ENCODE measurements around the gene GSTP1.

The GSTP1 gene

GRCh38 chr11:67572747-67573419 lies 10.7 kb upstream of the GSTP1 start:
- Histone ChIP-seq H3K4me3 (ENCODE audit: low read depth, low read length) (no peak overlapping the region), H3K36me3 (replicated peaks) (no peaks in the 10 kb centered on the region), H3K27ac (no peak overlapping the region), H3K27me3 (replicated peaks) (no peaks in the 10 kb centered on the region)
- DNase-seq: peak; percentile 45
- in situ Hi-C loops (cut with HindIII; ENCODE audit: low pct_ligation_motif_present, low sequenced_read_pairs): no loop called here
- TF ChIP-seq CTCF (IDR thresholded peaks at IDR 0.05; ENCODE audit: low read depth, low read length, missing control alignments): peak; percentile 85

GRCh38 chr11:67574938-67575337 lies 8.7 kb upstream of the GSTP1 start:
- in situ Hi-C loops (cut with HindIII; ENCODE audit: low pct_ligation_motif_present, low sequenced_read_pairs): no loop called here

GRCh38 chr11:67576735-67577475 lies 6.7 kb upstream of the GSTP1 start:
- H3K4me3 ChIP-seq (ENCODE audit: low read depth, low read length): no peak overlapping the region
- DNase-seq: no peak
- H3K27me3 ChIP-seq (replicated peaks): no peaks in the 10 kb centered on the region
- in situ Hi-C loops (cut with HindIII; ENCODE audit: low pct_ligation_motif_present, low sequenced_read_pairs): no loop called here
- H3K27ac ChIP-seq: no peak overlapping the region
- TF ChIP-seq CTCF (IDR thresholded peaks at IDR 0.05; ENCODE audit: low read depth, low read length, missing control alignments): peak; percentile 2
- H3K36me3 ChIP-seq (replicated peaks): no peaks in the 10 kb centered on the region

More at GRCh38 chr11:67574938-67575337, 8.7 kb upstream of the GSTP1 start:
- H3K27me3 ChIP-seq (replicated peaks): no peaks in the 10 kb centered on the region
- H3K4me3 ChIP-seq (ENCODE audit: low read depth, low read length): no peak overlapping the region
- DNase-seq: no peak
- H3K27ac ChIP-seq: no peak overlapping the region
- no peaks in the 10 kb centered on the region for H3K36me3 ChIP-seq (replicated peaks)
- TF ChIP-seq CTCF (IDR thresholded peaks at IDR 0.05; ENCODE audit: low read depth, low read length, missing control alignments): no peak

- no peak for DNase-seq
Observed at GRCh38 chr11:67577951-67578350, 5.7 kb upstream of the GSTP1 start.

GRCh38 chr11:67581469-67581868 lies 2.1 kb upstream of the GSTP1 start:
- Histone ChIP-seq H3K27ac (no peak overlapping the region), H3K4me3 (ENCODE audit: low read depth, low read length) (no peak overlapping the region), H3K36me3 (replicated peaks) (peaks cover 18% of the 10 kb centered on the region), H3K27me3 (replicated peaks) (no peaks in the 10 kb centered on the region)
- in situ Hi-C loops (cut with HindIII; ENCODE audit: low pct_ligation_motif_present, low sequenced_read_pairs): no loop called here
- DNase-seq: no peak
- no peak for TF ChIP-seq CTCF (IDR thresholded peaks at IDR 0.05; ENCODE audit: low read depth, low read length, missing control alignments)

More at GRCh38 chr11:67577951-67578350, 5.7 kb upstream of the GSTP1 start:
- Histone ChIP-seq H3K27ac (no peak overlapping the region), H3K27me3 (replicated peaks) (no peaks in the 10 kb centered on the region), H3K4me3 (ENCODE audit: low read depth, low read length) (no peak overlapping the region), H3K36me3 (replicated peaks) (no peaks in the 10 kb centered on the region)
- in situ Hi-C loops (cut with HindIII; ENCODE audit: low pct_ligation_motif_present, low sequenced_read_pairs): no loop called here
- no peak for TF ChIP-seq CTCF (IDR thresholded peaks at IDR 0.05; ENCODE audit: low read depth, low read length, missing control alignments)

Data from brain microvascular endothelial cell (primary cell).